ENCODE data around the gene HHAT. TPM values are rescaled to one million over a fixed set of nuclear protein-coding genes. Genes with fewer than 3 reads are reported as not detected.

HHAT gene
- total RNA-seq, 2 donors from 2014 or later: 1.6 to 2.0 TPM

- no peak for TF ChIP-seq CTCF (IDR thresholded peaks at IDR 0.05)
- H3K27me3 ChIP-seq: no peaks in the 10 kb centered on the region
- H3K4me1 ChIP-seq: peaks cover 0 to 8% of the 10 kb centered on the region in 2 donors
- H3K9me3 ChIP-seq: no peaks in the 10 kb centered on the region
- H3K4me3 ChIP-seq: no peak overlapping the region
- no peak for DNase-seq (ENCODE audit: low spot score)
- no peaks in the 10 kb centered on the region for H3K36me3 ChIP-seq
- no peak overlapping the region for H3K27ac ChIP-seq
These were observed 228.8 kb downstream of the HHAT start for GRCh38 chr1:210557426-210558077.

- peak; percentile 63 for DNase-seq (ENCODE audit: low spot score)
- TF ChIP-seq CTCF (IDR thresholded peaks at IDR 0.05): no peak
- Histone ChIP-seq H3K27me3 (no peaks in the 10 kb centered on the region), H3K9me3 (no peaks in the 10 kb centered on the region), H3K4me3 (no peak overlapping the region), H3K4me1 (peaks cover 0 to 8% of the 10 kb centered on the region in 2 donors), H3K36me3 (no peaks in the 10 kb centered on the region), H3K27ac (no peak overlapping the region)
These were observed 229.6 kb downstream of the HHAT start for GRCh38 chr1:210558302-210558701.

GRCh38 chr1:210565306-210565705 lies 236.6 kb downstream of the HHAT start:
- no peaks in the 10 kb centered on the region for H3K36me3 ChIP-seq
- TF ChIP-seq CTCF (IDR thresholded peaks at IDR 0.05): no peak
- DNase-seq (ENCODE audit: low spot score): no peak

GRCh38 chr1:210568631-210569030 lies 239.9 kb downstream of the HHAT start:
- no peaks in the 10 kb centered on the region for H3K9me3 ChIP-seq
- no peaks in the 10 kb centered on the region for H3K36me3 ChIP-seq
- no peak for DNase-seq (ENCODE audit: low spot score)
- TF ChIP-seq CTCF (IDR thresholded peaks at IDR 0.05): no peak
- H3K4me3 ChIP-seq: no peak overlapping the region
- no peak overlapping the region for H3K27ac ChIP-seq
- no peaks in the 10 kb centered on the region for H3K4me1 ChIP-seq
- no peaks in the 10 kb centered on the region for H3K27me3 ChIP-seq

More at GRCh38 chr1:210565306-210565705, 236.6 kb downstream of the HHAT start:
- H3K27ac ChIP-seq: no peak overlapping the region
- H3K4me3 ChIP-seq: no peak overlapping the region
- no peaks in the 10 kb centered on the region for H3K27me3 ChIP-seq
- H3K9me3 ChIP-seq: no peaks in the 10 kb centered on the region
- H3K4me1 ChIP-seq: no peaks in the 10 kb centered on the region

- H3K36me3 ChIP-seq: no peaks in the 10 kb centered on the region
- no peak for DNase-seq (ENCODE audit: low spot score)
- H3K9me3 ChIP-seq: no peaks in the 10 kb centered on the region
- H3K4me1 ChIP-seq: no peaks in the 10 kb centered on the region
- no peak for TF ChIP-seq CTCF (IDR thresholded peaks at IDR 0.05)
- H3K4me3 ChIP-seq: no peak overlapping the region
- H3K27ac ChIP-seq: no peak overlapping the region
- H3K27me3 ChIP-seq: no peaks in the 10 kb centered on the region
These were observed 241.4 kb downstream of the HHAT start for GRCh38 chr1:210570116-210570515.

Measured in right atrium auricular region (tissue), 2 donors.